CD4-positive, alpha-beta T cell treated with Interleukin-15 for 4 hours (primary cell): ENCODE measurements around the gene KRT36.

Source experiments
- DNase-seq: peaks from one replicate; pipeline ENCODE4 v3.0.0-alpha.2; 2020; ENCODE audit warnings: low spot score

KRT36 gene

GRCh38 chr17:41476866-41477815 lies 12.6 kb downstream of the KRT36 start:
- no peak for DNase-seq

GRCh38 chr17:41475421-41475820 lies 14.3 kb downstream of the KRT36 start:
- no peak for DNase-seq

- DNase-seq: no peak
These were observed 14.8 kb downstream of the KRT36 start for GRCh38 chr17:41474863-41475262.

- DNase-seq: no peak
These were observed 21.4 kb downstream of the KRT36 start for GRCh38 chr17:41468346-41468745.

- DNase-seq: no peak
These were observed 22.1 kb downstream of the KRT36 start for GRCh38 chr17:41467561-41467960.

- no peak for DNase-seq
These were observed 22.7 kb downstream of the KRT36 start, which contains the start of gene KRT32 for GRCh38 chr17:41466988-41467387. KRT32 (minus strand) TSS chr17:41467386; CDS start chr17:41467325, 61 bp downstream.

GRCh38 chr17:41464682-41465081 lies 25.0 kb downstream of the KRT36 start:
- no peak for DNase-seq

- DNase-seq: no peak
These were observed 25.5 kb downstream of the KRT36 start for GRCh38 chr17:41464173-41464572.

- DNase-seq: no peak
These were observed 26.0 kb downstream of the KRT36 start for GRCh38 chr17:41463746-41464145.

- no peak for DNase-seq
These were observed 27.0 kb downstream of the KRT36 start for GRCh38 chr17:41462705-41463104.

GRCh38 chr17:41457676-41458075 lies 32.0 kb downstream of the KRT36 start:
- no peak for DNase-seq

GRCh38 chr17:41456204-41456603 lies 33.5 kb downstream of the KRT36 start:
- no peak for DNase-seq

GRCh38 chr17:41455236-41455635 lies 34.5 kb downstream of the KRT36 start:
- no peak for DNase-seq

- no peak for DNase-seq
These were observed 36.6 kb downstream of the KRT36 start for GRCh38 chr17:41453066-41453465.

- no peak for DNase-seq
These were observed 37.4 kb downstream of the KRT36 start for GRCh38 chr17:41452281-41452680.

- no peak for DNase-seq
These were observed 38.5 kb downstream of the KRT36 start for GRCh38 chr17:41451154-41451728.

- DNase-seq: no peak
These were observed 40.7 kb downstream of the KRT36 start for GRCh38 chr17:41449008-41449407.

GRCh38 chr17:41448506-41448905 lies 41.2 kb downstream of the KRT36 start:
- no peak for DNase-seq

- no peak for DNase-seq
These were observed 42.9 kb downstream of the KRT36 start for GRCh38 chr17:41446806-41447205.

GRCh38 chr17:41444640-41445039 lies 45.1 kb downstream of the KRT36 start:
- no peak for DNase-seq

GRCh38 chr17:41444186-41444585 lies 45.5 kb downstream of the KRT36 start:
- DNase-seq: no peak

GRCh38 chr17:41442739-41443138 lies 47.0 kb downstream of the KRT36 start:
- no peak for DNase-seq

- no peak for DNase-seq
These were observed 49.1 kb downstream of the KRT36 start, which contains the start of gene KRT38 for GRCh38 chr17:41440531-41441033. KRT38 (minus strand) TSS chr17:41440983; CDS start chr17:41440921, 62 bp downstream.
